Cardiac muscle cell (in vitro differentiated cells and primary cell): Measurements from ENCODE around the gene RASSF8. TPM values are rescaled to one million over a fixed set of nuclear protein-coding genes. Genes with fewer than 3 reads are reported as not detected.

Experiments
- DNase-seq, 2 donors: peaks; one replicate each; pipeline versions ENCODE4 v3.0.0 to v3.0.0-alpha.2; 2010 to 2017; ENCODE audit warnings: low read depth in 1 of 2, low spot score in 1 of 2
- H3K27ac ChIP-seq: fragments of 200-600 bp; sonication (generic); 2 replicates; pipeline ENCODE4 v1.5.1; 2016
- H3K27me3 ChIP-seq: fragments of 200-600 bp; sonication (generic); 2 replicates; pipeline ENCODE4 v1.6.0; 2016; ENCODE audit warnings: control low read depth
- H3K36me3 ChIP-seq: fragments of 200-600 bp; sonication (generic); 2 replicates; pipeline ENCODE4 v1.5.1; 2016; ENCODE audit warnings: control low read depth
- H3K4me1 ChIP-seq: fragments of 200-600 bp; sonication (generic); 2 replicates; pipeline ENCODE4 v1.8.1; 2017; ENCODE audit warnings: low read depth, mild to moderate bottlenecking, mixed run types
- H3K4me3 ChIP-seq: fragments of 200-600 bp; sonication (generic); 2 replicates; pipeline ENCODE4 v1.5.1; 2016; ENCODE audit warnings: mild to moderate bottlenecking
- H3K9me3 ChIP-seq: fragments of 200-600 bp; sonication (generic); 2 replicates; pipeline ENCODE4 v1.5.1; 2017; ENCODE audit warnings: low read depth, mild to moderate bottlenecking, control low read depth
- CTCF ChIP-seq: IDR thresholded peaks from 2 replicates; pipeline ENCODE4 v1.5.1; 2012; ENCODE audit warnings: low read depth, mild to moderate bottlenecking, low read length
- polyA plus RNA-seq: library from polyadenylated mRNA; unstranded; fragments of >200 nt; fragmentation: Nextera tagmentation; extraction: Ambion mirVana; gene quantifications from 2 replicates; pipeline ENCODE4 v1.2.1, GENCODE V29; 2016
- total RNA-seq: library from RNA; depleted of rRNA; stranded (reverse); fragments of >200 nt; gene quantifications from 2 replicates; pipeline ENCODE4 v1.2.3, GENCODE V29; 2016

RASSF8 gene
- total and polyA plus RNA-seq, 2 experiments from 2014 or later = 25.2 to 56.4 TPM

GRCh38 chr12:26032290-26032689, 73.8 kb downstream of the RASSF8 start:
- H3K27ac ChIP-seq = no peak overlapping the region
- no peak for TF ChIP-seq CTCF

GRCh38 chr12:26032719-26033241, 74.3 kb downstream of the RASSF8 start:
- TF ChIP-seq CTCF = no peak
- Histone ChIP-seq H3K4me3 (no peak overlapping the region), H3K9me3 (no peaks in the 10 kb centered on the region), H3K27me3 (no peaks in the 10 kb centered on the region), H3K36me3 (no peaks in the 10 kb centered on the region), H3K4me1 (peaks cover 17% of the 10 kb centered on the region), H3K27ac (no peak overlapping the region)
- DNase-seq = peak in 1 of 2 donors; percentile 40

More at GRCh38 chr12:26032290-26032689, 73.8 kb downstream of the RASSF8 start:
- no peaks in the 10 kb centered on the region for H3K9me3 ChIP-seq
- H3K36me3 ChIP-seq = no peaks in the 10 kb centered on the region
- H3K4me1 ChIP-seq = peaks cover 12% of the 10 kb centered on the region
- no peak overlapping the region for H3K4me3 ChIP-seq
- H3K27me3 ChIP-seq = no peaks in the 10 kb centered on the region
- no peak for DNase-seq

GRCh38 chr12:26034371-26035142, 76.1 kb downstream of the RASSF8 start:
- Histone ChIP-seq H3K4me3 (no peak overlapping the region), H3K27ac (peak overlapping the region; percentile 7), H3K9me3 (no peaks in the 10 kb centered on the region), H3K36me3 (no peaks in the 10 kb centered on the region), H3K4me1 (peaks cover 19% of the 10 kb centered on the region), H3K27me3 (no peaks in the 10 kb centered on the region)
- peak in 1 of 2 donors; percentile 67 for DNase-seq
- no peak for TF ChIP-seq CTCF

- DNase-seq = no peak
- no peaks in the 10 kb centered on the region for H3K27me3 ChIP-seq
- TF ChIP-seq CTCF = no peak
- H3K4me1 ChIP-seq = peaks cover 19% of the 10 kb centered on the region
- H3K4me3 ChIP-seq = no peak overlapping the region
- no peaks in the 10 kb centered on the region for H3K9me3 ChIP-seq
- peak overlapping the region; percentile 24 for H3K27ac ChIP-seq
- no peaks in the 10 kb centered on the region for H3K36me3 ChIP-seq
Measured at GRCh38 chr12:26036877-26037276, 78.4 kb downstream of the RASSF8 start.

- Histone ChIP-seq H3K4me1 (peaks cover 19% of the 10 kb centered on the region), H3K27me3 (no peaks in the 10 kb centered on the region), H3K9me3 (no peaks in the 10 kb centered on the region), H3K36me3 (no peaks in the 10 kb centered on the region), H3K4me3 (no peak overlapping the region), H3K27ac (peak overlapping the region; percentile 42)
- TF ChIP-seq CTCF = no peak
- DNase-seq = no peak
Measured at GRCh38 chr12:26037615-26038220, 79.2 kb downstream of the RASSF8 start.
